ENCODE results near the gene CEP250. TPM values are rescaled to one million over a fixed set of nuclear protein-coding genes. Genes with fewer than 3 reads are reported as not detected.

Gene CEP250
- total RNA-seq, 4 donors from 2014 or later: 10.9 to 13.9 (median 12.8) TPM

DNA sequence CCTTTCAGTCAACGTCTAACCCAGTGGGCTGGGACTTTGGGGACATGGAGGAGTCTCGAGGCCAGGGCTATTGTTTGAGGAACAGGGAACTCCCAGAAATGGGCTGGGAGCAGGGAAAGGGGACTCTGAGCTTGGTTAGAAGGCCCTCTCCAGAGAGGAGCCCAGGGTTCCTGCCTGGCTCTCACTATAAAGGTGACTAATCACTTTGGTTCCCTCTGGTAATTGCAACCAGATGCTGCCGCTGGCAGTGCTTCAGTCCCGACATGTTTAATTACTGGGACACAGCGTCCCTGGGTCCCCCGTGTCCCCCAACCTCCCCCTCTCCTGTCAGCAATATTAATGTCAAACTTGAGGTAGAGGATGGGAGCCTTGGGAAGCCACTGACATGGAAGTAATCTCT is 12.4 kb upstream of the CEP250 start:
- no peak for TF ChIP-seq POLR2A (IDR thresholded peaks at IDR 0.05)
- TF ChIP-seq, protein P1, sequence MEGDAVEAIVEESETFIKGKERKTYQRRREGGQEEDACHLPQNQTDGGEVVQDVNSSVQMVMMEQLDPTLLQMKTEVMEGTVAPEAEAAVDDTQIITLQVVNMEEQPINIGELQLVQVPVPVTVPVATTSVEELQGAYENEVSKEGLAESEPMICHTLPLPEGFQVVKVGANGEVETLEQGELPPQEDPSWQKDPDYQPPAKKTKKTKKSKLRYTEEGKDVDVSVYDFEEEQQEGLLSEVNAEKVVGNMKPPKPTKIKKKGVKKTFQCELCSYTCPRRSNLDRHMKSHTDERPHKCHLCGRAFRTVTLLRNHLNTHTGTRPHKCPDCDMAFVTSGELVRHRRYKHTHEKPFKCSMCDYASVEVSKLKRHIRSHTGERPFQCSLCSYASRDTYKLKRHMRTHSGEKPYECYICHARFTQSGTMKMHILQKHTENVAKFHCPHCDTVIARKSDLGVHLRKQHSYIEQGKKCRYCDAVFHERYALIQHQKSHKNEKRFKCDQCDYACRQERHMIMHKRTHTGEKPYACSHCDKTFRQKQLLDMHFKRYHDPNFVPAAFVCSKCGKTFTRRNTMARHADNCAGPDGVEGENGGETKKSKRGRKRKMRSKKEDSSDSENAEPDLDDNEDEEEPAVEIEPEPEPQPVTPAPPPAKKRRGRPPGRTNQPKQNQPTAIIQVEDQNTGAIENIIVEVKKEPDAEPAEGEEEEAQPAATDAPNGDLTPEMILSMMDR (IDR thresholded peaks at IDR 0.05 in 4 of 5, conservative IDR thresholded peaks at IDR 0.05 in 1 of 5): no peak
- Histone ChIP-seq H3K4me1 (peaks cover 0 to 4% of the 10 kb centered on the region in 2 donors), H3K27ac (no peak overlapping the region), H3K9me3 (no peaks in the 10 kb centered on the region), H3K27me3 (peaks cover 0 to 12% (median 0%) of the 10 kb centered on the region in 3 donors), H3K36me3 (no peaks in the 10 kb centered on the region), H3K4me3 (no peak overlapping the region)
- no peak for ATAC-seq
- DNase-seq: no peak
- intact Hi-C loops (cut with DNase I; ENCODE audit: low total_unique reads) (no loop called here), in situ Hi-C loops (cut with MboI; ENCODE audit: low sequenced_read_pairs in 4 of 4) (loop anchor here in 1 of 4 donors (5.0 kb wide), 1 partner anchor 141 kb away; no protein-coding TSS in a partner anchor)

DNA sequence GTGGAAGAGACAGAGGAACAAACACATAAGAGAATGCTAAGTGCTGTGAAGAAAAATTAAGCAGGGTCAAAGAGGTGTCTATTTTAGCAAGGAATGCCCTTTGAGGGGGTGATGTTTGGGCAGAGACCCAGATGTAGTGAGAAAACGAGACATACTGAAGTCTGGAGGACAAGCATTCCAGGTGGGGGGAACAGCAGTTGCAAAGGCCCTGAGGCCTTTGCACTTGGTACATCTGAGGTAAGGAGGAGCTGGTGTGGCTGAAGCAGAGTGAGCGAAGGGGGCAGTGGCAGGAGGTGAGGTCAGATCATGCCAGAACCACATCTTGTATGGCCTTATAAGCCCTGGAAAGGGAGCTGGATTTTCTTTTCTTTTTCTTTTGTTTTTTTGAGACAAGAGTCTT is 11.2 kb upstream of the CEP250 start:
- Histone ChIP-seq H3K36me3 (no peaks in the 10 kb centered on the region), H3K9me3 (no peaks in the 10 kb centered on the region), H3K27ac (no peak overlapping the region), H3K4me1 (no peaks in the 10 kb centered on the region), H3K4me3 (no peak overlapping the region), H3K27me3 (peaks cover 0 to 12% (median 0%) of the 10 kb centered on the region in 3 donors)
- DNase-seq (no peak), ATAC-seq (no peak)
- intact Hi-C loops (cut with DNase I; ENCODE audit: low total_unique reads) (no loop called here), in situ Hi-C loops (cut with MboI; ENCODE audit: low sequenced_read_pairs in 4 of 4) (loop anchor here in 1 of 4 donors (5.0 kb wide), 1 partner anchor 142 kb away; no protein-coding TSS in a partner anchor)
- TF ChIP-seq, protein P1 (IDR thresholded peaks at IDR 0.05 in 4 of 5, conservative IDR thresholded peaks at IDR 0.05 in 1 of 5): no peak
- TF ChIP-seq POLR2A (IDR thresholded peaks at IDR 0.05): no peak

GRCh38 chr20:35446356-35447078 is 8.9 kb upstream of the CEP250 start:
- Histone ChIP-seq H3K9me3 (no peaks in the 10 kb centered on the region), H3K36me3 (no peaks in the 10 kb centered on the region), H3K27me3 (peaks cover 0 to 7% (median 0%) of the 10 kb centered on the region in 3 donors), H3K27ac (no peak overlapping the region), H3K4me3 (peak overlapping the region; percentile 50 to 65 (median 52)), H3K4me1 (no peaks in the 10 kb centered on the region)
- DNase-seq (no peak), ATAC-seq (peak in 1 of 2 donors; percentile 38)
- in situ Hi-C loops (cut with MboI; ENCODE audit: low sequenced_read_pairs in 4 of 4) (loop anchor here in 3 of 4 donors (5.0 kb wide), 1 partner anchor 144 kb away; no protein-coding TSS in a partner anchor), intact Hi-C loops (cut with DNase I; ENCODE audit: low total_unique reads) (loop anchor here (1.0 kb wide), 1 partner anchor 142 kb away; no protein-coding TSS in a partner anchor)
- TF ChIP-seq, protein P1 (IDR thresholded peaks at IDR 0.05 in 4 of 5, conservative IDR thresholded peaks at IDR 0.05 in 1 of 5): no peak
- no peak for TF ChIP-seq POLR2A (IDR thresholded peaks at IDR 0.05)

- Histone ChIP-seq H3K27ac (no peak overlapping the region), H3K4me1 (no peaks in the 10 kb centered on the region), H3K9me3 (no peaks in the 10 kb centered on the region), H3K27me3 (peaks cover 0 to 5% (median 0%) of the 10 kb centered on the region in 3 donors), H3K36me3 (no peaks in the 10 kb centered on the region), H3K4me3 (peak overlapping the region; percentile 50 to 65 (median 52))
- in situ Hi-C loops (cut with MboI; ENCODE audit: low sequenced_read_pairs in 4 of 4): loop anchor here in 3 of 4 donors (5.0 kb wide), 1 partner anchor 145 kb away; no protein-coding TSS in a partner anchor
- ATAC-seq (peak; percentile 86 to 92), DNase-seq (peak; percentile 52 to 72)
- intact Hi-C loops (cut with DNase I; ENCODE audit: low total_unique reads): loop anchor here (1.0 kb wide), 1 partner anchor 143 kb away; no protein-coding TSS in a partner anchor
- no peak for TF ChIP-seq POLR2A (IDR thresholded peaks at IDR 0.05)
- TF ChIP-seq, protein P1 (IDR thresholded peaks at IDR 0.05 in 4 of 5, conservative IDR thresholded peaks at IDR 0.05 in 1 of 5): peak; percentile 83 to 96 (median 90)
Measured at GRCh38 chr20:35447082-35447789, 8.2 kb upstream of the CEP250 start.
